ENCODE results near the gene GGTA1.

GGTA1 gene

GRCh38 chr9:121424024-121424432, 75.6 kb downstream of the GGTA1 start:
- H3K9me3 ChIP-seq (ENCODE audit: control insufficient read depth, insufficient read depth, low read length), result no peaks in the 10 kb centered on the region

DNA sequence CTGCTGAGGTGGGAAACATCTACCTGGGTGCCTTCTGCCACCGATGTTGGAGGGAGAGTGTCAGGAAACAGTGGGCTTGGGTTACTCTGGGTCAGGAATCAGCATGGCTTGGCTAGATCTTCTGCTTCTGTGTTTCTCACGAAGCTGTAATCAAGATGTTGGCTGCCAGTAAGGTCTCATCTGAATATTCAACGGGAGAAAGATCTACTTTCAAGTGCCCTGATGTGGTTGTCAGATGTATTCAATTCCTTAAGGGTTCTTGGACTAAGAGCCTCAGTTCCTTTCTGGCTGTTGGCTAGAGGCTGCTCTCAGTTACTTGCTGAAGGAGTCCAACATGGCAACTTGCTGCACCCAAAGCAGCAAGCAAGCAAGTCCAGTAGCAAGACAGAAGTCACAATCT, 87.7 kb downstream of the GGTA1 start:
- Histone ChIP-seq H3F3A (ENCODE audit: control insufficient read depth, insufficient read depth) (no peaks in the 10 kb centered on the region), H3K36me3 (ENCODE audit: control insufficient read depth, low read length) (no peaks in the 10 kb centered on the region), H4K20me1 (ENCODE audit: control insufficient read depth, insufficient read depth, low read depth, low read length) (no peaks in the 10 kb centered on the region), H3K9me3 (ENCODE audit: control insufficient read depth, insufficient read depth, low read length) (no peaks in the 10 kb centered on the region), H3K4me1 (ENCODE audit: control insufficient read depth, low read length) (no peaks in the 10 kb centered on the region), H3K27ac (ENCODE audit: low read depth, low read length) (no peak overlapping the region), H3K27me3 (ENCODE audit: control insufficient read depth, low read length) (peaks cover 15% of the 10 kb centered on the region), H3K9me2 (replicated peaks; ENCODE audit: control insufficient read depth, low read length) (no peaks in the 10 kb centered on the region), H3K4me3 (ENCODE audit: low read length) (no peak overlapping the region), H3K4me2 (ENCODE audit: low read length) (no peak overlapping the region), H3K79me2 (ENCODE audit: control insufficient read depth, low read length) (no peaks in the 10 kb centered on the region)
- TF ChIP-seq CTCF (IDR thresholded peaks at IDR 0.05; ENCODE audit: low read depth, low read length, poor library complexity, severe bottlenecking) (no peak), EZH2phosphoT487 (IDR thresholded peaks at IDR 0.05; ENCODE audit: borderline replicate concordance, low read length) (no peak)

More at GRCh38 chr9:121424024-121424432, 75.6 kb downstream of the GGTA1 start:
- no peak for TF ChIP-seq CTCF (IDR thresholded peaks at IDR 0.05; ENCODE audit: low read depth, low read length, poor library complexity, severe bottlenecking)
- no peak for TF ChIP-seq EZH2phosphoT487 (IDR thresholded peaks at IDR 0.05; ENCODE audit: borderline replicate concordance, low read length)
- Histone ChIP-seq H3K9me2 (replicated peaks; ENCODE audit: control insufficient read depth, low read length) (no peaks in the 10 kb centered on the region; the same call in 1 of the 2 replicates), H3K36me3 (ENCODE audit: control insufficient read depth, low read length) (no peaks in the 10 kb centered on the region), H3F3A (ENCODE audit: control insufficient read depth, insufficient read depth) (no peaks in the 10 kb centered on the region), H3K4me3 (ENCODE audit: low read length) (no peak overlapping the region), H3K4me2 (ENCODE audit: low read length) (no peak overlapping the region), H3K27ac (ENCODE audit: low read depth, low read length) (no peak overlapping the region), H3K79me2 (ENCODE audit: control insufficient read depth, low read length) (no peaks in the 10 kb centered on the region), H3K4me1 (ENCODE audit: control insufficient read depth, low read length) (no peaks in the 10 kb centered on the region), H3K27me3 (ENCODE audit: control insufficient read depth, low read length) (0 out of 2 replicates have a peak, but pooled peaks cover 4% of the 10 kb centered on the region), H4K20me1 (ENCODE audit: control insufficient read depth, insufficient read depth, low read depth, low read length) (no peaks in the 10 kb centered on the region)

DNA sequence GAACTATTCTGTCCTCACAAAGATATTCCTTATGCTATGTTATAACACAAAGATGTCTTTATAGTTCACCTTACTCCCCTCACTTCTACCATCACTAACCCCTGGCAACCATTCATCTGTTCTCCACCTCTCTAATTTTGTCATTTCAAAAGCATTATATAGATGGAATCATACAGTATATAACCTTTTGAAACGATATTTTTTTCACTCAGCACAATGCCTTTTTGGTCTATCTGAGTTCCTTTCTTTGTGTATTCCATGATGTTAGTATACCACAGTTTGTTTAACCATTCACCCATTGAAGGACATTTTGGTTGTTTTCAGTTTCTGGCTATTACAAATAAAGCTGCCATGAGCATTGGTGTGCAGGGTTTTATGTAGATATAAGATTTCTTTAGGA, 93.7 kb downstream of the GGTA1 start:
- Histone ChIP-seq H3K79me2 (ENCODE audit: control insufficient read depth, low read length) (no peaks in the 10 kb centered on the region), H4K20me1 (ENCODE audit: control insufficient read depth, insufficient read depth, low read depth, low read length) (no peaks in the 10 kb centered on the region), H3K4me1 (ENCODE audit: control insufficient read depth, low read length) (no peaks in the 10 kb centered on the region), H3F3A (ENCODE audit: control insufficient read depth, insufficient read depth) (no peaks in the 10 kb centered on the region), H3K27ac (ENCODE audit: low read depth, low read length) (no peak overlapping the region), H3K4me3 (ENCODE audit: low read length) (no peak overlapping the region), H3K9me3 (ENCODE audit: control insufficient read depth, insufficient read depth, low read length) (no peaks in the 10 kb centered on the region), H3K9me2 (replicated peaks; ENCODE audit: control insufficient read depth, low read length) (no peaks in the 10 kb centered on the region), H3K4me2 (ENCODE audit: low read length) (no peak overlapping the region), H3K36me3 (ENCODE audit: control insufficient read depth, low read length) (no peaks in the 10 kb centered on the region), H3K27me3 (ENCODE audit: control insufficient read depth, low read length) (peaks cover 7% of the 10 kb centered on the region)
- TF ChIP-seq CTCF (IDR thresholded peaks at IDR 0.05; ENCODE audit: low read depth, low read length, poor library complexity, severe bottlenecking), result no peak
- TF ChIP-seq EZH2phosphoT487 (IDR thresholded peaks at IDR 0.05; ENCODE audit: borderline replicate concordance, low read length), result no peak

Data from DOHH2 (cell line).